ENCODE data around the gene ZNF785.
"Not testable (repeated sequence)": the region's sequence is repeated elsewhere in the genome, so short reads cannot be mapped to it uniquely, and the experiment has no call there.

ZNF785 gene

DNA sequence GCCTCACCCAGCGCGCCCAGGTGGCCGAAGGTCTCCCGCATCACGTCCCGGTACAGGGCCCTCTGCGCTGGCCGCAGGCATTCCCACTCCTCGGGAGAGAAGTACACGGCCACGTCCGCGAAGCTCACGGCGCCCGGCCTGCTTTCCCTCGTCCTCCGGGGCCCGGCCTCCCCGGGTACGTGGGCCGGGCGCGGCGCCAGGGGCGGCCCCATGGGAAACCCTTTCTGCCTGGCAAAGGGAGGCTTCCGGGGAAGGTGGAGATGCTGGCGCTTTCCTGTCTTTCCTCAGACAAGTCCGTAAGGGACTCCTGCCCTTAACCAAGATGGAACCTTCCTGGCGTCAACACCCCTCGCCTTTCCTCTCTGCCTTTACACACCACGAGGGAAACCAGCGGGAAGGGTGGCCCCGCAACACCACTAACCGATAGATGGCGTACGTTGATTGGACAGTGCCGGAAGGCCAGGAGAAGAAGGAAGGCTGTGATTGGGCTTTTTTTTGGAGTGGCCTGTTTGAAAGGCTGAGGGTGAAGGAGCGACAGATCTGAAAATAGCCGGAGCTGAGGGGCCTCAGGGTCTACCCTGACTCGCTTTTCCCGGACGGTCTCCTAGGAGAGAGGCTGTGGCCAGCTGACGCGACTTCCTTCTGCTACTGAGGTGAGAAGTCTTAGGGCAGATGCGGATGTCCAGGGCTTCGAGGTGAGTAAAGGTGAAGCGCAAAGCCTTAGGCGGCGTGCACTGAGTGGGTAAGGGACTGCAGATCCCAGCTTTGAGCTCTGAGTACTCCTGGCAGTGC lies at the start of gene ZNF785:
Gene ZNF785, minus strand, starts transcription at position 298 of the 792 bp plus-strand sequence. Its CDS starts 86 bp downstream, at position 212.
- Histone ChIP-seq H3K36me3 (ENCODE audit: insufficient read depth, low read length) (peaks cover 46% of the 10 kb centered on the region), H2AFZ (ENCODE audit: low read depth, low read length) (peak within 1 kb of the TSS; percentile 80), H3K4me1 (ENCODE audit: insufficient read depth, low read length) (peaks cover 60% of the 10 kb centered on the region), H3K9ac (ENCODE audit: low read depth, low read length) (peak within 1 kb of the TSS; percentile 97), H3K4me3 (ENCODE audit: low read depth in 1 of 2, low read length in 2 of 2) (peak within 1 kb of the TSS; percentile 82 to 90), H3K79me2 (ENCODE audit: insufficient read depth, low read length) (peaks cover 72% of the 10 kb centered on the region), H3K27me3 (ENCODE audit: insufficient read depth, low read length, poor library complexity) (no peaks in the 10 kb centered on the region), H3K27ac (ENCODE audit: low read length) (peak within 1 kb of the TSS; percentile 92), H4K20me1 (ENCODE audit: insufficient read depth, low read length) (peaks cover 4% of the 10 kb centered on the region; the same call in 1 of the 2 replicates), H3K4me2 (ENCODE audit: insufficient read depth, low read length) (peak within 1 kb of the TSS; percentile 81), H3K9me3 (ENCODE audit: insufficient read depth, low read length, severe bottlenecking) (no peaks in the 10 kb centered on the region)
- DNase-seq: peak; percentile 99
- peak; percentile 93 for ATAC-seq (ENCODE audit: insufficient read depth, low read depth)
- TF ChIP-seq, protein P1, sequence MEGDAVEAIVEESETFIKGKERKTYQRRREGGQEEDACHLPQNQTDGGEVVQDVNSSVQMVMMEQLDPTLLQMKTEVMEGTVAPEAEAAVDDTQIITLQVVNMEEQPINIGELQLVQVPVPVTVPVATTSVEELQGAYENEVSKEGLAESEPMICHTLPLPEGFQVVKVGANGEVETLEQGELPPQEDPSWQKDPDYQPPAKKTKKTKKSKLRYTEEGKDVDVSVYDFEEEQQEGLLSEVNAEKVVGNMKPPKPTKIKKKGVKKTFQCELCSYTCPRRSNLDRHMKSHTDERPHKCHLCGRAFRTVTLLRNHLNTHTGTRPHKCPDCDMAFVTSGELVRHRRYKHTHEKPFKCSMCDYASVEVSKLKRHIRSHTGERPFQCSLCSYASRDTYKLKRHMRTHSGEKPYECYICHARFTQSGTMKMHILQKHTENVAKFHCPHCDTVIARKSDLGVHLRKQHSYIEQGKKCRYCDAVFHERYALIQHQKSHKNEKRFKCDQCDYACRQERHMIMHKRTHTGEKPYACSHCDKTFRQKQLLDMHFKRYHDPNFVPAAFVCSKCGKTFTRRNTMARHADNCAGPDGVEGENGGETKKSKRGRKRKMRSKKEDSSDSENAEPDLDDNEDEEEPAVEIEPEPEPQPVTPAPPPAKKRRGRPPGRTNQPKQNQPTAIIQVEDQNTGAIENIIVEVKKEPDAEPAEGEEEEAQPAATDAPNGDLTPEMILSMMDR (IDR thresholded peaks at IDR 0.05; ENCODE audit: borderline replicate concordance, extremely low read depth, low read length, poor library complexity, severe bottlenecking): peak; percentile 47
- no peak for TF ChIP-seq EZH2 (IDR thresholded peaks at IDR 0.05; ENCODE audit: borderline replicate concordance, low read depth, low read length, severe bottlenecking)

DNA sequence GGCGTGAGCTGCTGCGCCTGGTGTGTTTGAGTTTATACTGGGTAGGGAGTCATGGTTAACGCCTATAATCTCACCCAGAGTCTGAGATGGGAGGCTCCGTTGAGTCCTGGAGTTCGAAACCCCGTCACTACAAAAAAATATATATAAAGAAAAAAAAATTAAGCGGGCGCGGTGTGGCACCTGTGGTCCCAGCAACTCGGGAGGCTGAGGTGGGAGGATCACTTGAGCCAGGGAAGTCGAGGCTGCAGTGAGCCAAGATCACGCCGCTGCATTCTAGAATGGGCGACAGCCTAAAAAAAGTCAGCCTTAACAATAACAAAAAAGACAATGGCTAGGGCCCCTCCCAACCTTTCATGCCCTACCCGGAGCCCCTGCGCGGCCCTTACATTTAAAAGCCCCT lies 48.0 kb upstream of the ZNF785 start:
- Histone ChIP-seq H3K27ac (ENCODE audit: low read length) (peak overlapping the region; percentile 88), H3K36me3 (ENCODE audit: insufficient read depth, low read length) (no peaks in the 10 kb centered on the region), H3K4me3 (ENCODE audit: low read depth in 1 of 2, low read length in 2 of 2) (peak overlapping the region; percentile 57 to 86; a peak in 3 of 4 replicates), H3K4me1 (ENCODE audit: insufficient read depth, low read length) (peaks cover 30% of the 10 kb centered on the region), H3K27me3 (ENCODE audit: insufficient read depth, low read length, poor library complexity) (no peaks in the 10 kb centered on the region), H3K4me2 (ENCODE audit: insufficient read depth, low read length) (peak overlapping the region; percentile 77), H3K9ac (ENCODE audit: low read depth, low read length) (peak overlapping the region; percentile 81), H3K9me3 (ENCODE audit: insufficient read depth, low read length, severe bottlenecking) (no peaks in the 10 kb centered on the region), H2AFZ (ENCODE audit: low read depth, low read length) (peak overlapping the region; percentile 83), H3K79me2 (ENCODE audit: insufficient read depth, low read length) (peaks cover 20% of the 10 kb centered on the region), H4K20me1 (ENCODE audit: insufficient read depth, low read length) (no peaks in the 10 kb centered on the region)
- TF ChIP-seq, protein P1 (IDR thresholded peaks at IDR 0.05; ENCODE audit: borderline replicate concordance, extremely low read depth, low read length, poor library complexity, severe bottlenecking): no peak
- TF ChIP-seq EZH2 (IDR thresholded peaks at IDR 0.05; ENCODE audit: borderline replicate concordance, low read depth, low read length, severe bottlenecking): no peak
- DNase-seq: no peak
- ATAC-seq (ENCODE audit: insufficient read depth, low read depth): no peak

DNA sequence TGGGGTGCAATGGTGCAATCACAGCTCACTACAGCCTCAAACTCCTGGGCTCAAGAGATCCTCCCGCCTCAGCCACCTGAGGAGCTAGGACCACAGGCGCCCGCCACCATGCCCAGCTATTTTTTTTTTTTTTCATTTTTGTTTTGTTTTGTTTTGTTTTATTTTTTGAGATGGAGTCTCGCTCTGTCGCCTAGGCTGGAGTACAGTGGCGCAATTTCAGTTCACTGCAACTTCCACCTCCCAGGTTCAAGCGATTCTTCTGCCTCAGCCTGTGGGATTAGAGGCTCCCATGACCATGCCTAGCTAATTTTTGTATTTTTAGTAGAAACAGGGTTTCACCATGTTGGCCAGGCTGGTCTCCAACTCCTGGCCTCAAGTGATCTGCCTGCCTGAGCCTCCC lies 47.0 kb upstream of the ZNF785 start:
- H3K36me3 ChIP-seq (ENCODE audit: insufficient read depth, low read length); H3K27ac ChIP-seq (ENCODE audit: low read length); H3K4me2 ChIP-seq (ENCODE audit: insufficient read depth, low read length); H3K9ac ChIP-seq (ENCODE audit: low read depth, low read length); H2AFZ ChIP-seq (ENCODE audit: low read depth, low read length); H4K20me1 ChIP-seq (ENCODE audit: insufficient read depth, low read length); H3K27me3 ChIP-seq (ENCODE audit: insufficient read depth, low read length, poor library complexity); H3K4me3 ChIP-seq (ENCODE audit: low read depth in 1 of 2, low read length in 2 of 2); ATAC-seq (ENCODE audit: insufficient read depth, low read depth); H3K9me3 ChIP-seq (ENCODE audit: insufficient read depth, low read length, severe bottlenecking); DNase-seq: not testable (repeated sequence)
- H3K4me1 ChIP-seq (ENCODE audit: insufficient read depth, low read length): peaks cover 32% of the 10 kb centered on the region
- H3K79me2 ChIP-seq (ENCODE audit: insufficient read depth, low read length): peaks cover 20% of the 10 kb centered on the region
